H1 (cell line): Measurements from ENCODE around the gene OR1J4. TPM values are rescaled to one million over a fixed set of nuclear protein-coding genes. Genes with fewer than 3 reads are reported as not detected.

Experiments
- CTCF ChIA-PET: fragments of 300-600 bp; sonication (Branson Sonifier 250); formaldehyde crosslinking; loops from one replicate; lab custom pipeline; 2021; ENCODE audit not compliant: partially characterized antibody; lab: Charles Lee
- POLR2A ChIA-PET: fragments of 300-600 bp; sonication (Branson Sonifier 250); formaldehyde crosslinking; loops from one replicate; lab custom pipeline; 2021; ENCODE audit warnings: inconsistent platforms; ENCODE audit not compliant: partially characterized antibody; lab: Charles Lee
- DNase-seq, 2 experiments: peaks; one replicate each; pipeline versions ENCODE4 v3.0.0 to v3.0.0-alpha.2; 2010 to 2022; ENCODE audit warnings: low spot score in 2 of 2, low read depth in 1 of 2, mixed read lengths in 1 of 2
- FAIRE-seq: peaks from 2 replicates; lab custom pipeline; 2011; peaks lifted over from hg19 to GRCh38; lab: Jason Lieb, UNC
- H2AFZ ChIP-seq: 2 replicates; pipeline ENCODE4 v1.8.1; 2012; ENCODE audit warnings: low read length, inconsistent platforms
- H2AK5ac ChIP-seq: 2 replicates; pipeline ENCODE4 v1.6.1; 2013; ENCODE audit warnings: low read depth, low read length
- H2BK120ac ChIP-seq: replicated peaks from 2 replicates; pipeline ENCODE3; 2013; ENCODE audit warnings: low read depth, low read length, inconsistent platforms
- H2BK12ac ChIP-seq: 2 replicates; pipeline ENCODE4 v1.6.1; 2013; ENCODE audit warnings: low read depth, low read length
- H2BK15ac ChIP-seq: 2 replicates; pipeline ENCODE4 v1.6.1; 2013; ENCODE audit warnings: low read length
- H2BK20ac ChIP-seq: 2 replicates; pipeline ENCODE4 v1.6.1; 2013; ENCODE audit warnings: low read length
- H2BK5ac ChIP-seq: 2 replicates; pipeline ENCODE4 v1.6.1; 2013; ENCODE audit warnings: low read depth, low read length
- H3K14ac ChIP-seq: 2 replicates; pipeline ENCODE4 v1.6.1; 2013; ENCODE audit warnings: inconsistent platforms; ENCODE audit not compliant: insufficient read length
- H3K18ac ChIP-seq: 2 replicates; pipeline ENCODE4 v1.6.1; 2013; ENCODE audit warnings: low read length; ENCODE audit errors: extremely low read depth
- H3K23ac ChIP-seq: 2 replicates; pipeline ENCODE4 v1.6.1; 2013; ENCODE audit warnings: inconsistent platforms; ENCODE audit not compliant: insufficient read length
- H3K23me2 ChIP-seq: 2 replicates; pipeline ENCODE4 v1.6.1; 2013; ENCODE audit warnings: low read depth, low read length
- H3K27ac ChIP-seq: 2 replicates; pipeline ENCODE4 v1.6.1; 2011; ENCODE audit warnings: low read depth, low read length, inconsistent platforms
- H3K27me3 ChIP-seq, 4 experiments: replicated peaks in 1 of 4; 1 replicate in 1 of 4; 2 replicates in 3 of 4; pipeline versions ENCODE4 v1.6.1 to v1.8.1; 2011 to 2013; ENCODE audit warnings: low read length in 3 of 4, mild to moderate bottlenecking in 3 of 4, inconsistent platforms in 2 of 4, mixed read lengths in 2 of 4, moderate library complexity in 1 of 4; ENCODE audit not compliant: control insufficient read depth in 3 of 4, insufficient read depth in 3 of 4; ENCODE audit errors: extremely low read depth in 1 of 4
- H3K36me3 ChIP-seq, 4 experiments: 2 replicates each; pipeline versions ENCODE4 v1.6.1 to v1.8.1; 2011 to 2013; ENCODE audit warnings: mild to moderate bottlenecking in 4 of 4, low read length in 3 of 4, moderate library complexity in 2 of 4, control low read depth in 1 of 4, inconsistent platforms in 1 of 4; ENCODE audit not compliant: insufficient read depth in 4 of 4, control insufficient read depth in 2 of 4
- H3K4ac ChIP-seq: replicated peaks from 2 replicates; pipeline ENCODE3; 2013; ENCODE audit warnings: low read length, low read depth, mixed read lengths, inconsistent platforms; ENCODE audit not compliant: insufficient read length
- H3K4me1 ChIP-seq, 4 experiments: replicated peaks in 1 of 4; 1 replicate in 1 of 4; 2 replicates in 3 of 4; pipeline versions ENCODE4 v1.6.1 to v1.8.1; 2011 to 2013; ENCODE audit warnings: low read length in 3 of 4, inconsistent platforms in 2 of 4, mixed read lengths in 1 of 4; ENCODE audit not compliant: insufficient read depth in 4 of 4, control insufficient read depth in 3 of 4
- H3K4me2 ChIP-seq, 2 experiments: 2 replicates each; pipeline versions ENCODE4 v1.6.1 to v1.8.1; 2011 to 2013; ENCODE audit warnings: low read depth in 2 of 2, low read length in 2 of 2, control low read depth in 1 of 2, inconsistent platforms in 1 of 2, mild to moderate bottlenecking in 1 of 2; ENCODE audit not compliant: insufficient read depth in 1 of 2
- H3K4me3 ChIP-seq, 4 experiments: fragments of 200-600, 300-600 bp in 1 of 4; sonication (generic), shearing (Covaris generic), sonication (Bioruptor Twin) in 1 of 4; 2 replicates each; pipeline versions ENCODE4 v1.5.1 to v1.8.1; 2011 to 2016; ENCODE audit warnings: low read length in 4 of 4, low read depth in 3 of 4, control low read depth in 2 of 4, inconsistent platforms in 2 of 4, mild to moderate bottlenecking in 2 of 4, mixed read lengths in 1 of 4, moderate library complexity in 1 of 4; ENCODE audit not compliant: insufficient read depth in 2 of 4; ENCODE audit errors: extremely low read depth in 1 of 4
- H3K56ac ChIP-seq: replicated peaks from 2 replicates; pipeline ENCODE3; 2013; ENCODE audit warnings: low read depth, mild to moderate bottlenecking, mixed read lengths, low read length, inconsistent platforms; ENCODE audit not compliant: insufficient read length
- H3K79me1 ChIP-seq: 2 replicates; pipeline ENCODE4 v1.6.1; 2013; ENCODE audit warnings: low read depth, low read length, control low read depth
- H3K79me2 ChIP-seq, 2 experiments: 2 replicates each; pipeline versions ENCODE4 v1.6.1 to v1.8.1; 2012 to 2013; ENCODE audit warnings: low read length in 2 of 2, mild to moderate bottlenecking in 2 of 2, inconsistent platforms in 1 of 2; ENCODE audit not compliant: insufficient read depth in 2 of 2, control insufficient read depth in 1 of 2
- H3K9ac ChIP-seq, 4 experiments: replicated peaks in 1 of 4; 1 replicate in 1 of 4; 2 replicates in 3 of 4; pipeline versions ENCODE4 v1.6.1 to v1.8.1; 2011 to 2013; ENCODE audit warnings: low read depth in 3 of 4, low read length in 3 of 4, control low read depth in 2 of 4, mild to moderate bottlenecking in 2 of 4, moderate library complexity in 2 of 4, inconsistent platforms in 1 of 4; ENCODE audit errors: extremely low read depth in 1 of 4
- H3K9me3 ChIP-seq, 2 experiments: 2 replicates each; pipeline versions ENCODE4 v1.6.1 to v1.8.1; 2012 to 2013; ENCODE audit warnings: mild to moderate bottlenecking in 2 of 2, moderate library complexity in 2 of 2, control low read depth in 1 of 2, inconsistent platforms in 1 of 2, low read depth in 1 of 2, low read length in 1 of 2, mixed read lengths in 1 of 2; ENCODE audit not compliant: insufficient read depth in 2 of 2
- H4K20me1 ChIP-seq, 2 experiments: replicated peaks in 1 of 2; 2 replicates each; pipeline versions ENCODE3 to v1.8.1; 2011 to 2013; ENCODE audit warnings: inconsistent platforms in 2 of 2, low read length in 2 of 2, mild to moderate bottlenecking in 1 of 2; ENCODE audit not compliant: insufficient read depth in 2 of 2, control insufficient read depth in 1 of 2
- H4K5ac ChIP-seq: 2 replicates; pipeline ENCODE4 v1.6.1; 2013; ENCODE audit warnings: low read length, low read depth, mixed read lengths, inconsistent platforms; ENCODE audit not compliant: insufficient read length
- H4K8ac ChIP-seq: 2 replicates; pipeline ENCODE4 v1.8.0; 2013; ENCODE audit warnings: mild to moderate bottlenecking, moderate library complexity, low read length, inconsistent platforms; ENCODE audit not compliant: insufficient read depth; ENCODE audit errors: extremely low read depth
- H4K91ac ChIP-seq: replicated peaks from 2 replicates; pipeline ENCODE3; 2013; ENCODE audit warnings: low read length, mixed read lengths, inconsistent platforms; ENCODE audit not compliant: insufficient read length
- CTBP2 ChIP-seq: IDR thresholded peaks from 2 replicates; pipeline ENCODE4 v1.7.0; 2011; ENCODE audit warnings: borderline replicate concordance, mild to moderate bottlenecking, moderate library complexity, mixed read lengths, low read length; ENCODE audit not compliant: insufficient read depth, insufficient read length
- CTCF ChIP-seq, 3 experiments: IDR thresholded peaks; 1 replicate in 2 of 3; 2 replicates in 1 of 3; pipeline versions ENCODE4 v1.5.1 to v1.6.1; 2011; ENCODE audit warnings: low read length in 3 of 3, mild to moderate bottlenecking in 3 of 3, inconsistent platforms in 2 of 3, low read depth in 1 of 3, moderate library complexity in 1 of 3; ENCODE audit not compliant: insufficient read depth in 1 of 3; ENCODE audit errors: control extremely low read depth in 1 of 3
- GABPA ChIP-seq: IDR thresholded peaks from 2 replicates; pipeline ENCODE4 v1.6.1; 2011; ENCODE audit warnings: mild to moderate bottlenecking, low read length, moderate library complexity, borderline replicate concordance; ENCODE audit not compliant: insufficient read depth
- KDM4A ChIP-seq: IDR thresholded peaks from one replicate; pipeline ENCODE4 v1.7.1; 2012; ENCODE audit warnings: low read depth, mild to moderate bottlenecking, moderate library complexity, low read length, inconsistent platforms; ENCODE audit not compliant: severe bottlenecking
- POLR2AphosphoS5 ChIP-seq: IDR thresholded peaks from 2 replicates; pipeline ENCODE4 v1.6.1; 2011; ENCODE audit warnings: low read depth, low read length
- RAD21 ChIP-seq, 2 experiments: IDR thresholded peaks in 1 of 2; conservative IDR thresholded peaks in 1 of 2; 2 replicates each; pipeline ENCODE4 v1.6.1; 2011; ENCODE audit warnings: low read depth in 2 of 2, low read length in 2 of 2, improper control_type of control experiment in 1 of 2, inconsistent platforms in 1 of 2, mild to moderate bottlenecking in 1 of 2, moderate library complexity in 1 of 2
- SAP30 ChIP-seq: fragments of 300-600 bp; sonication (generic); IDR thresholded peaks from 2 replicates; pipeline ENCODE4 v1.7.1; 2012; ENCODE audit warnings: low read length, moderate library complexity, mild to moderate bottlenecking, inconsistent platforms; ENCODE audit not compliant: insufficient read depth, insufficient replicate concordance
- SIN3A ChIP-seq, 2 experiments: IDR thresholded peaks in 1 of 2; conservative IDR thresholded peaks in 1 of 2; 2 replicates each; pipeline ENCODE4 v1.6.1; 2011 to 2012; ENCODE audit warnings: low read length in 2 of 2, improper control_type of control experiment in 1 of 2, low read depth in 1 of 2, mild to moderate bottlenecking in 1 of 2
- SIRT6 ChIP-seq: IDR thresholded peaks from one replicate; pipeline ENCODE4 v1.7.1; 2012; ENCODE audit warnings: low read length, inconsistent platforms
- TCF12 ChIP-seq: IDR thresholded peaks from 2 replicates; pipeline ENCODE4 v1.6.1; 2011; ENCODE audit warnings: low read depth, mild to moderate bottlenecking, low read length
- YY1 ChIP-seq: IDR thresholded peaks from 2 replicates; pipeline ENCODE4 v1.6.1; 2011; ENCODE audit warnings: low read depth, mild to moderate bottlenecking, low read length
- WGBS, 2 experiments: shearing (Covaris generic) in 1 of 2; methylation state at CpG; one replicate each; pipeline versions ENCODE4 v1.1.6 to v1.1.7; 2013 to 2015; ENCODE audit warnings: low lambda C conversion rate in 2 of 2, mixed read lengths in 2 of 2, inconsistent platforms in 1 of 2, low coverage in 1 of 2, missing lambda C conversion rate in 1 of 2; ENCODE audit not compliant: insufficient replicate concordance in 2 of 2, insufficient coverage in 1 of 2, insufficient read length in 1 of 2; ENCODE audit errors: extremely low coverage in 1 of 2, missing lambda C conversion rate in 1 of 2; 5-methylcytosine and 5-hydroxymethylcytosine counted together
- polyA plus RNA-seq, 7 experiments: library from polyadenylated mRNA; depleted of rRNA in 3 of 7; stranded (reverse) in 5 of 7; unstranded in 2 of 7; fragments of >200 nt in 5 of 7; fragments of 200-250 nt in 2 of 7; gene quantifications; 1 replicate in 5 of 7; 2 replicates in 1 of 7; 4 replicates in 1 of 7; pipeline versions ENCODE4 v1.2.1 to v1.2.3, GENCODE V29; 2011 to 2013; ENCODE audit warnings: missing spikeins in 2 of 7, mixed read lengths in 2 of 7
- total RNA-seq: library from RNA; stranded (reverse); fragmentation: NEBNext Ultra II Directional; extraction: Animal tissue kit (Norgen Biotek cat#: 25700); gene quantifications from 2 replicates; pipeline ENCODE4 v1.2.1, GENCODE V29; 2021

The OR1J4 gene
- total and polyA plus RNA-seq, 2 of the 8 experiments (the other 6 are each of a cell fraction or from before 2014, with no cell fraction given): not detected

GRCh38 chr9:122479062-122479461, 39.9 kb upstream of the OR1J4 start:
- H4K91ac ChIP-seq: no peak overlapping the region
- 84% methylated on average over 5 of the region's 5 CpGs; no CpG with 5 or more reads in 1 of the 2 experiments for WGBS, 2 experiments
- no peak overlapping the region for H3K27ac ChIP-seq
- H2AFZ ChIP-seq: no peak overlapping the region
- no peak for DNase-seq
- no peaks in the 10 kb centered on the region; a peak in 1 of 7 replicates for H3K27me3 ChIP-seq
- H3K4me1 ChIP-seq: no peaks in the 10 kb centered on the region
- H3K4me2 ChIP-seq: no peak overlapping the region
- H4K5ac ChIP-seq: no peak overlapping the region
- CTCF ChIA-PET: interaction anchor here (0.5 to 0.9 kb wide), 2 partner anchors 103 to 331 kb away, joined by 3 read pairs; no protein-coding TSS in a partner anchor
- H3K4me3 ChIP-seq: no peak overlapping the region
- H3K4ac ChIP-seq: no peak overlapping the region
- no peaks in the 10 kb centered on the region for H3K79me1 ChIP-seq
- no peak overlapping the region for H2BK120ac ChIP-seq
- H2BK5ac ChIP-seq: no peak overlapping the region
- no peak overlapping the region for H2BK12ac ChIP-seq
- FAIRE-seq: no peak
- no peaks in the 10 kb centered on the region for H3K23me2 ChIP-seq
- POLR2A ChIA-PET: no interaction called here
- no peak overlapping the region for H3K14ac ChIP-seq
- no peak overlapping the region for H3K18ac ChIP-seq
- no peaks in the 10 kb centered on the region for H3K79me2 ChIP-seq
- no peak overlapping the region for H3K56ac ChIP-seq
- H3K36me3 ChIP-seq: no peaks in the 10 kb centered on the region
- no peak overlapping the region for H2BK15ac ChIP-seq
- no peaks in the 10 kb centered on the region for H4K20me1 ChIP-seq
- H3K9me3 ChIP-seq: peaks cover 34 to 39% of the 10 kb centered on the region in 2 experiments
- H2BK20ac ChIP-seq: no peak overlapping the region
- no peak overlapping the region for H3K23ac ChIP-seq
- H3K9ac ChIP-seq: no peak overlapping the region
- no peak overlapping the region for H2AK5ac ChIP-seq
- H4K8ac ChIP-seq: no peak overlapping the region
- TF ChIP-seq RAD21 (IDR thresholded peaks at IDR 0.05 in 1 of 2, conservative IDR thresholded peaks at IDR 0.05 in 1 of 2; ENCODE audit: low read depth in 2 of 2, low read length in 2 of 2) (no peak), CTBP2 (no peak), GABPA (no peak), POLR2AphosphoS5 (no peak), SIN3A (conservative IDR thresholded peaks at IDR 0.05 in 1 of 2, IDR thresholded peaks at IDR 0.05 in 1 of 2; ENCODE audit: low read depth in 1 of 2, low read length in 2 of 2) (no peak), KDM4A (no peak), SIRT6 (no peak), SAP30 (no peak), YY1 (no peak), TCF12 (no peak), CTCF (IDR thresholded peaks at IDR 0.05; ENCODE audit: control extremely low read depth in 1 of 3, insufficient read depth in 1 of 3, low read depth in 1 of 3, low read length in 3 of 3) (no peak)
